Activated naive CD4-positive, alpha-beta T cell (primary cell): ENCODE data around the gene SP9.

Source experiments
- DNase-seq, 4 experiments: peaks; one replicate each; lab custom pipeline; 2025; lab: John Stamatoyannopoulos, UW

The SP9 gene

GRCh38 chr2:174334781-174335251 is at the start of gene SP9:
TSS of gene SP9 (plus strand) at chr2:174334954. CDS start at chr2:174335093, 139 bp downstream.
- no peak for DNase-seq

GRCh38 chr2:174286172-174286571 is 48.6 kb upstream of the SP9 start:
- no peak for DNase-seq

GRCh38 chr2:174292908-174293307 is 41.8 kb upstream of the SP9 start:
- no peak for DNase-seq

- no peak for DNase-seq
These were observed 34.6 kb upstream of the SP9 start for GRCh38 chr2:174300114-174300513.

GRCh38 chr2:174312581-174313234 is 22.0 kb upstream of the SP9 start:
- DNase-seq = no peak

- DNase-seq = no peak
These were observed 12.6 kb upstream of the SP9 start for GRCh38 chr2:174322149-174322548.

GRCh38 chr2:174322746-174323145 is 12.0 kb upstream of the SP9 start:
- DNase-seq = no peak

- DNase-seq = no peak
These were observed 10.2 kb upstream of the SP9 start for GRCh38 chr2:174324530-174324929.

GRCh38 chr2:174325373-174326160 is 9.2 kb upstream of the SP9 start:
- no peak for DNase-seq

- DNase-seq = no peak
These were observed 8.4 kb upstream of the SP9 start for GRCh38 chr2:174326161-174327020.

GRCh38 chr2:174327021-174327840 is 7.5 kb upstream of the SP9 start:
- DNase-seq = no peak

GRCh38 chr2:174327841-174328113 is 7.0 kb upstream of the SP9 start:
- no peak for DNase-seq

- no peak for DNase-seq
These were observed 6.4 kb upstream of the SP9 start for GRCh38 chr2:174328114-174328960.

- no peak for DNase-seq
These were observed 5.6 kb upstream of the SP9 start for GRCh38 chr2:174328961-174329715.

- no peak for DNase-seq
These were observed 3.7 kb upstream of the SP9 start for GRCh38 chr2:174330945-174331594.

- DNase-seq = no peak
These were observed 3.0 kb upstream of the SP9 start for GRCh38 chr2:174331595-174332216.

GRCh38 chr2:174332217-174332963 is 2.4 kb upstream of the SP9 start:
- no peak for DNase-seq

- DNase-seq = no peak
These were observed 1.8 kb upstream of the SP9 start for GRCh38 chr2:174333017-174333371.
